Retinal pigment epithelial cell (primary cell): Measurements from ENCODE around the gene PLSCR3.
"Not testable (repeated sequence)": the region's sequence is repeated elsewhere in the genome, so short reads cannot be mapped to it uniquely, and the experiment has no call there.

Experiments
- DNase-seq: peaks from one replicate; pipeline ENCODE4 v3.0.0-alpha.2; 2010; ENCODE audit warnings: low read depth
- H3K4me3 ChIP-seq: 2 replicates; pipeline ENCODE4 v1.5.1; 2011; ENCODE audit warnings: mild to moderate bottlenecking, low read length, control low read depth, moderate library complexity
- CTCF ChIP-seq: conservative IDR thresholded peaks from 2 replicates; pipeline ENCODE4 v1.5.1; 2011; ENCODE audit warnings: low read depth, low read length, control low read depth, inconsistent platforms

Gene PLSCR3

GRCh38 chr17:7382901-7383300 is 11.4 kb downstream of the PLSCR3 start:
- no peak for TF ChIP-seq CTCF
- no peak for DNase-seq
- no peak overlapping the region for H3K4me3 ChIP-seq

- TF ChIP-seq CTCF = no peak
Measured at GRCh38 chr17:7380855-7381683, 13.3 kb downstream of the PLSCR3 start, which contains the start of gene TNK1. Gene TNK1 (plus strand): TSS chr17:7381089. CDS start chr17:7382927, 1,838 bp downstream.

GRCh38 chr17:7380321-7380720 is 14.0 kb downstream of the PLSCR3 start:
- peak overlapping the region; percentile 48 for H3K4me3 ChIP-seq
- no peak for TF ChIP-seq CTCF
- peak; percentile 63 for DNase-seq

More at GRCh38 chr17:7380855-7381683, 13.3 kb downstream of the PLSCR3 start, which contains the start of gene TNK1:
- peak within 1 kb of the TSS; percentile 48 for H3K4me3 ChIP-seq
- no peak for DNase-seq

GRCh38 chr17:7379134-7379533 is 15.2 kb downstream of the PLSCR3 start:
- H3K4me3 ChIP-seq = no peak overlapping the region
- DNase-seq = no peak
- TF ChIP-seq CTCF = no peak

- TF ChIP-seq CTCF = no peak
- no peak for DNase-seq
- H3K4me3 ChIP-seq = no peak overlapping the region
Measured at GRCh38 chr17:7374353-7374752, 20.0 kb downstream of the PLSCR3 start.

GRCh38 chr17:7370853-7371252 is 23.5 kb downstream of the PLSCR3 start:
- H3K4me3 ChIP-seq = no peak overlapping the region
- DNase-seq = no peak
- no peak for TF ChIP-seq CTCF

- no peak for TF ChIP-seq CTCF
- no peak overlapping the region for H3K4me3 ChIP-seq
- DNase-seq = no peak
Measured at GRCh38 chr17:7369825-7370224, 24.5 kb downstream of the PLSCR3 start.

GRCh38 chr17:7368599-7368994 is 25.7 kb downstream of the PLSCR3 start:
- DNase-seq, H3K4me3 ChIP-seq: not testable (repeated sequence)
